Endothelial cell of umbilical vein (primary cell): ENCODE data around the gene TNP1.

Experiments used
- CTCF ChIP-seq, 2 donors: IDR thresholded peaks; 1 replicate in 1 of 2; 2 replicates in 1 of 2; pipeline ENCODE4 v1.5.1; 2011; ENCODE audit warnings: low read length in 2 of 2, mild to moderate bottlenecking in 2 of 2, moderate library complexity in 2 of 2, control low read depth in 1 of 2, inconsistent platforms in 1 of 2, low read depth in 1 of 2; ENCODE audit not compliant: insufficient read depth in 1 of 2; ENCODE audit errors: extremely low read depth in 1 of 2
- EZH2 ChIP-seq: IDR thresholded peaks from 2 replicates; pipeline ENCODE4 v1.6.1; 2012; ENCODE audit warnings: borderline replicate concordance, low read depth, mild to moderate bottlenecking, moderate library complexity, low read length, inconsistent platforms; ENCODE audit not compliant: severe bottlenecking
- FOS ChIP-seq: IDR thresholded peaks from 2 replicates; pipeline ENCODE4 v1.6.1; 2011; ENCODE audit warnings: mild to moderate bottlenecking, low read length, moderate library complexity, borderline replicate concordance; ENCODE audit not compliant: insufficient read depth
- GATA2 ChIP-seq: IDR thresholded peaks from 2 replicates; pipeline ENCODE4 v1.7.0; 2011; ENCODE audit warnings: low read depth, mild to moderate bottlenecking, moderate library complexity, mixed read lengths, low read length; ENCODE audit not compliant: insufficient read length, insufficient read depth
- JUN ChIP-seq: IDR thresholded peaks from 2 replicates; pipeline ENCODE4 v1.6.1; 2011; ENCODE audit warnings: borderline replicate concordance, low read depth; ENCODE audit not compliant: insufficient read length, insufficient read depth
- MAX ChIP-seq: IDR thresholded peaks from 2 replicates; pipeline ENCODE4 v1.6.1; 2011; ENCODE audit not compliant: insufficient read depth, insufficient read length
- MYC ChIP-seq: IDR thresholded peaks from one replicate; pipeline ENCODE4 v1.6.1; 2011; ENCODE audit warnings: mild to moderate bottlenecking, low read depth, low read length
- POLR2A ChIP-seq: IDR thresholded peaks from 2 replicates; pipeline ENCODE4 v1.6.1; 2012; ENCODE audit warnings: low read depth, mild to moderate bottlenecking, control low read depth, low read length
- POLR2AphosphoS5 ChIP-seq: IDR thresholded peaks from 2 replicates; pipeline ENCODE4 v1.6.1; 2012; ENCODE audit warnings: low read depth, mild to moderate bottlenecking, control low read depth, low read length, moderate library complexity; ENCODE audit not compliant: insufficient read depth

GRCh38 chr2:216845426-216845825 is 14.4 kb downstream of the TNP1 start:
- no peak for TF ChIP-seq CTCF (IDR thresholded peaks at IDR 0.05; ENCODE audit: extremely low read depth in 1 of 2, insufficient read depth in 1 of 2, low read depth in 1 of 2, low read length in 2 of 2)
- no peak for TF ChIP-seq POLR2AphosphoS5
- no peak for TF ChIP-seq JUN
- TF ChIP-seq POLR2A, result no peak
- no peak for TF ChIP-seq EZH2
- TF ChIP-seq MAX, result no peak
- TF ChIP-seq GATA2, result no peak
- no peak for TF ChIP-seq MYC
- TF ChIP-seq FOS, result no peak
